C4-2B (cell line): Measurements from ENCODE around the gene KLC4.
A peak's percentile ranks its signal among the peaks of the same experiment; 100 is the strongest.

Experiments
- H3K27ac ChIP-seq: fragments of 450-650 bp; 2 replicates; pipeline ENCODE4 v1.5.1; 2017
- CTCF ChIP-seq: fragments of 450-650 bp; conservative IDR thresholded peaks from 2 replicates; pipeline ENCODE4 v1.5.1; 2017; ENCODE audit warnings: mild to moderate bottlenecking
- ZFX ChIP-seq: fragments of 450-650 bp; IDR thresholded peaks from 2 replicates; pipeline ENCODE4 v1.6.1; 2017

Gene KLC4

GRCh38 chr6:43090559-43090956 is 31.1 kb downstream of the KLC4 start:
- TF ChIP-seq CTCF, result no peak
- no peak for TF ChIP-seq ZFX
- H3K27ac ChIP-seq, result peak overlapping the region; percentile 74

- H3K27ac ChIP-seq, result peak overlapping the region; percentile 74
- no peak for TF ChIP-seq CTCF
- TF ChIP-seq ZFX, result no peak
These were observed 31.6 kb downstream of the KLC4 start for GRCh38 chr6:43091020-43091419.

GRCh38 chr6:43091436-43091991 is 32.1 kb downstream of the KLC4 start:
- H3K27ac ChIP-seq, result peak overlapping the region; percentile 74
- TF ChIP-seq ZFX, result no peak
- TF ChIP-seq CTCF, result no peak

DNA sequence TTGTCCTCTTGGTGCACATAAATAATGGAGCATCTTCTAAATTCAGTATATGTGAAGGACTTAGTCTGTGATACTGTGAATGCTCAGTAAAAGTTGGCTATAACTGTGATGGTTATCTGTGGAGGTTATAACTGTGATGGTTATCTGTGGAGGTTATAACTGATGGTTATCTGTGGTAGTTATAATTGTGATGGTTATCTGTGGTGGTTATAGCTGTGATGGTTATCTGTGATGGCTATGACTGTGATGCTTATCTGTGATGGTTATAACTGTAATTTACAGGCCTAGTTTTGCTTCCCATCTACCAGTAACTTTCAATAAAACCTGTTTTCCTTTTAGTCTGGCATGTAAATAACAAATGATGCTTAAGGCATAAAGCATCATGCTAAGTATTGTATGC is 33.2 kb downstream of the KLC4 start:
- TF ChIP-seq ZFX (no peak), CTCF (no peak)
- no peak overlapping the region for H3K27ac ChIP-seq

- H3K27ac ChIP-seq, result no peak overlapping the region; the same call in 1 of the 2 replicates
- no peak for TF ChIP-seq CTCF
- TF ChIP-seq ZFX, result no peak
These were observed 34.2 kb downstream of the KLC4 start for GRCh38 chr6:43093436-43094289.

- H3K27ac ChIP-seq, result peak overlapping the region; percentile 67
- no peak for TF ChIP-seq CTCF
- no peak for TF ChIP-seq ZFX
These were observed 36.5 kb downstream of the KLC4 start for GRCh38 chr6:43095939-43096338.

- H3K27ac ChIP-seq, result peak overlapping the region; percentile 67
- TF ChIP-seq ZFX (peak; percentile 31; the same call in 1 of the 2 replicates), CTCF (no peak)
These were observed 37.1 kb downstream of the KLC4 start for GRCh38 chr6:43096451-43097097.
